ENCODE results near the gene GET3. TPM values are rescaled to one million over a fixed set of nuclear protein-coding genes. Genes with fewer than 3 reads are reported as not detected.

Gene GET3
- total and polyA plus RNA-seq, 2 of the 13 experiments (the other 11 are each of a cell fraction or from before 2014, with no cell fraction given), result 57.7 to 59.4 TPM

- TF ChIP-seq DR1 (CRISPR knock-in tag; IDR thresholded peaks at IDR 0.05), result peak; percentile 32; the same call in 1 of the 2 replicates
- TF ChIP-seq, protein P1, sequence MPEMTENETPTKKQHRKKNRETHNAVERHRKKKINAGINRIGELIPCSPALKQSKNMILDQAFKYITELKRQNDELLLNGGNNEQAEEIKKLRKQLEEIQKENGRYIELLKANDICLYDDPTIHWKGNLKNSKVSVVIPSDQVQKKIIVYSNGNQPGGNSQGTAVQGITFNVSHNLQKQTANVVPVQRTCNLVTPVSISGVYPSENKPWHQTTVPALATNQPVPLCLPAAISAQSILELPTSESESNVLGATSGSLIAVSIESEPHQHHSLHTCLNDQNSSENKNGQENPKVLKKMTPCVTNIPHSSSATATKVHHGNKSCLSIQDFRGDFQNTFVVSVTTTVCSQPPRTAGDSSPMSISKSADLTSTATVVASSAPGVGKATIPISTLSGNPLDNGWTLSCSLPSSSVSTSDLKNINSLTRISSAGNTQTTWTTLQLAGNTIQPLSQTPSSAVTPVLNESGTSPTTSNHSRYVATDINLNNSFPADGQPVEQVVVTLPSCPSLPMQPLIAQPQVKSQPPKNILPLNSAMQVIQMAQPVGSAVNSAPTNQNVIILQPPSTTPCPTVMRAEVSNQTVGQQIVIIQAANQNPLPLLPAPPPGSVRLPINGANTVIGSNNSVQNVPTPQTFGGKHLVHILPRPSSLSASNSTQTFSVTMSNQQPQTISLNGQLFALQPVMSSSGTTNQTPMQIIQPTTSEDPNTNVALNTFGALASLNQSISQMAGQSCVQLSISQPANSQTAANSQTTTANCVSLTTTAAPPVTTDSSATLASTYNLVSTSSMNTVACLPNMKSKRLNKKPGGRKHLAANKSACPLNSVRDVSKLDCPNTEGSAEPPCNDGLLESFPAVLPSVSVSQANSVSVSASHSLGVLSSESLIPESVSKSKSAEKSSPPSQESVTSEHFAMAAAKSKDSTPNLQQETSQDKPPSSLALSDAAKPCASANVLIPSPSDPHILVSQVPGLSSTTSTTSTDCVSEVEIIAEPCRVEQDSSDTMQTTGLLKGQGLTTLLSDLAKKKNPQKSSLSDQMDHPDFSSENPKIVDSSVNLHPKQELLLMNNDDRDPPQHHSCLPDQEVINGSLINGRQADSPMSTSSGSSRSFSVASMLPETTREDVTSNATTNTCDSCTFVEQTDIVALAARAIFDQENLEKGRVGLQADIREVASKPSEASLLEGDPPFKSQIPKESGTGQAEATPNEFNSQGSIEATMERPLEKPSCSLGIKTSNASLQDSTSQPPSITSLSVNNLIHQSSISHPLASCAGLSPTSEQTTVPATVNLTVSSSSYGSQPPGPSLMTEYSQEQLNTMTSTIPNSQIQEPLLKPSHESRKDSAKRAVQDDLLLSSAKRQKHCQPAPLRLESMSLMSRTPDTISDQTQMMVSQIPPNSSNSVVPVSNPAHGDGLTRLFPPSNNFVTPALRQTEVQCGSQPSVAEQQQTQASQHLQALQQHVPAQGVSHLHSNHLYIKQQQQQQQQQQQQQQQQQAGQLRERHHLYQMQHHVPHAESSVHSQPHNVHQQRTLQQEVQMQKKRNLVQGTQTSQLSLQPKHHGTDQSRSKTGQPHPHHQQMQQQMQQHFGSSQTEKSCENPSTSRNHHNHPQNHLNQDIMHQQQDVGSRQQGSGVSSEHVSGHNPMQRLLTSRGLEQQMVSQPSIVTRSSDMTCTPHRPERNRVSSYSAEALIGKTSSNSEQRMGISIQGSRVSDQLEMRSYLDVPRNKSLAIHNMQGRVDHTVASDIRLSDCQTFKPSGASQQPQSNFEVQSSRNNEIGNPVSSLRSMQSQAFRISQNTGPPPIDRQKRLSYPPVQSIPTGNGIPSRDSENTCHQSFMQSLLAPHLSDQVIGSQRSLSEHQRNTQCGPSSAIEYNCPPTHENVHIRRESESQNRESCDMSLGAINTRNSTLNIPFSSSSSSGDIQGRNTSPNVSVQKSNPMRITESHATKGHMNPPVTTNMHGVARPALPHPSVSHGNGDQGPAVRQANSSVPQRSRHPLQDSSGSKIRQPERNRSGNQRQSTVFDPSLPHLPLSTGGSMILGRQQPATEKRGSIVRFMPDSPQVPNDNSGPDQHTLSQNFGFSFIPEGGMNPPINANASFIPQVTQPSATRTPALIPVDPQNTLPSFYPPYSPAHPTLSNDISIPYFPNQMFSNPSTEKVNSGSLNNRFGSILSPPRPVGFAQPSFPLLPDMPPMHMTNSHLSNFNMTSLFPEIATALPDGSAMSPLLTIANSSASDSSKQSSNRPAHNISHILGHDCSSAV (CRISPR knock-in tag; IDR thresholded peaks at IDR 0.05; ENCODE audit: borderline replicate concordance), result no peak
- TF ChIP-seq ADNP (CRISPR knock-in tag; IDR thresholded peaks at IDR 0.05), result no peak
- no peak for TF ChIP-seq HOXA7 (CRISPR knock-in tag; IDR thresholded peaks at IDR 0.05)
- no peak for TF ChIP-seq ZNF781 (CRISPR knock-in tag; IDR thresholded peaks at IDR 0.05; ENCODE audit: borderline replicate concordance, not compliant biosample characterization)
- no peak for TF ChIP-seq ZNF569 (CRISPR knock-in tag; IDR thresholded peaks at IDR 0.05; ENCODE audit: borderline replicate concordance)
- TF ChIP-seq ZIK1 (CRISPR knock-in tag; IDR thresholded peaks at IDR 0.05; ENCODE audit: borderline replicate concordance, low read depth), result no peak
- TF ChIP-seq ZNF354B (CRISPR knock-in tag; IDR thresholded peaks at IDR 0.05), result 0 out of 2 replicates have a peak, but pooled peaks have one; percentile 43
- TF ChIP-seq ZFP36L2 (CRISPR knock-in tag; IDR thresholded peaks at IDR 0.05), result no peak
- no peak for TF ChIP-seq SIX1 (CRISPR knock-in tag; IDR thresholded peaks at IDR 0.05; ENCODE audit: borderline replicate concordance)
- no peak for TF ChIP-seq MBD4 (IDR thresholded peaks at IDR 0.05; ENCODE audit: borderline replicate concordance, low read length)
- no peak for TF ChIP-seq ZNF577 (CRISPR knock-in tag; IDR thresholded peaks at IDR 0.05; ENCODE audit: borderline replicate concordance, low read depth)
- TF ChIP-seq DNMT1 (CRISPR knock-in tag; IDR thresholded peaks at IDR 0.05), result peak; percentile 78; the same call in 1 of the 2 replicates
- TF ChIP-seq SKI (IDR thresholded peaks at IDR 0.05; ENCODE audit: partially characterized antibody), result no peak
- TF ChIP-seq BORCS8-MEF2B (CRISPR knock-in tag; IDR thresholded peaks at IDR 0.05), result peak; percentile 53; the same call in 1 of the 2 replicates
- peak; percentile 18; the same call in 1 of the 2 replicates for TF ChIP-seq HMG20A (CRISPR knock-in tag; IDR thresholded peaks at IDR 0.05; ENCODE audit: borderline replicate concordance)
- TF ChIP-seq U2AF2 (IDR thresholded peaks at IDR 0.05; ENCODE audit: low read depth, low read length), result no peak
- peak; percentile 58; the same call in 1 of the 2 replicates for TF ChIP-seq ZNF333 (CRISPR knock-in tag; IDR thresholded peaks at IDR 0.05; ENCODE audit: borderline replicate concordance)
- TF ChIP-seq, protein P2, sequence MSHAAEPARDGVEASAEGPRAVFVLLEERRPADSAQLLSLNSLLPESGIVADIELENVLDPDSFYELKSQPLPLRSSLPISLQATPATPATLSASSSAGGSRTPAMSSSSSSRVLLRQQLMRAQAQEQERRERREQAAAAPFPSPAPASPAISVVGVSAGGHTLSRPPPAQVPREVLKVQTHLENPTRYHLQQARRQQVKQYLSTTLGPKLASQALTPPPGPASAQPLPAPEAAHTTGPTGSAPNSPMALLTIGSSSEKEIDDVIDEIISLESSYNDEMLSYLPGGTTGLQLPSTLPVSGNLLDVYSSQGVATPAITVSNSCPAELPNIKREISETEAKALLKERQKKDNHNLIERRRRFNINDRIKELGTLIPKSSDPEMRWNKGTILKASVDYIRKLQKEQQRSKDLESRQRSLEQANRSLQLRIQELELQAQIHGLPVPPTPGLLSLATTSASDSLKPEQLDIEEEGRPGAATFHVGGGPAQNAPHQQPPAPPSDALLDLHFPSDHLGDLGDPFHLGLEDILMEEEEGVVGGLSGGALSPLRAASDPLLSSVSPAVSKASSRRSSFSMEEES (CRISPR knock-in tag; IDR thresholded peaks at IDR 0.05), result 0 out of 2 replicates have a peak, but pooled peaks have one; percentile 17
- no peak for TF ChIP-seq PAF1 (CRISPR knock-in tag; IDR thresholded peaks at IDR 0.05)
- no peak for TF ChIP-seq ZNF549 (CRISPR knock-in tag; IDR thresholded peaks at IDR 0.05)
Observed at GRCh38 chr19:12792051-12792852, 55.0 kb downstream of the GET3 start (continued).

Data from HepG2 (cell line).